NT2/D1 (cell line): ENCODE data around the gene ATG2B.

Source experiments
- DNase-seq: peaks from one replicate; pipeline ENCODE4 v3.0.0-alpha.2; 2011; ENCODE audit warnings: low read depth, low spot score
- H3K27me3 ChIP-seq: 2 replicates; pipeline ENCODE4 v1.6.0; 2011; ENCODE audit warnings: mild to moderate bottlenecking; ENCODE audit not compliant: insufficient read length, insufficient read depth
- H3K36me3 ChIP-seq: 2 replicates; pipeline ENCODE4 v1.6.1; 2011; ENCODE audit warnings: mild to moderate bottlenecking, low read length, mixed read lengths; ENCODE audit not compliant: insufficient read depth, insufficient read length
- H3K4me1 ChIP-seq: 2 replicates; pipeline ENCODE4 v1.5.1; 2011; ENCODE audit not compliant: insufficient read depth, insufficient read length
- H3K4me3 ChIP-seq: 2 replicates; pipeline ENCODE4 v1.5.1; 2011; ENCODE audit warnings: low read depth; ENCODE audit not compliant: insufficient read length
- H3K9ac ChIP-seq: 2 replicates; pipeline ENCODE4 v1.6.0; 2011; ENCODE audit warnings: low read depth; ENCODE audit not compliant: insufficient read length
- H3K9me3 ChIP-seq: 2 replicates; pipeline ENCODE4 v1.5.1; 2011; ENCODE audit warnings: mild to moderate bottlenecking, low read length; ENCODE audit not compliant: insufficient read depth
- SUZ12 ChIP-seq: IDR thresholded peaks from 2 replicates; pipeline ENCODE4 v1.6.1; 2011; ENCODE audit not compliant: insufficient read length, insufficient read depth; ENCODE audit errors: extremely low read depth
- YY1 ChIP-seq: IDR thresholded peaks from 2 replicates; pipeline ENCODE4 v1.6.1; 2011; ENCODE audit not compliant: insufficient read length, insufficient read depth
- ZNF274 ChIP-seq: IDR thresholded peaks from 2 replicates; pipeline ENCODE4 v1.6.1; 2011; ENCODE audit warnings: mild to moderate bottlenecking, low read depth, low read length

Gene ATG2B

DNA sequence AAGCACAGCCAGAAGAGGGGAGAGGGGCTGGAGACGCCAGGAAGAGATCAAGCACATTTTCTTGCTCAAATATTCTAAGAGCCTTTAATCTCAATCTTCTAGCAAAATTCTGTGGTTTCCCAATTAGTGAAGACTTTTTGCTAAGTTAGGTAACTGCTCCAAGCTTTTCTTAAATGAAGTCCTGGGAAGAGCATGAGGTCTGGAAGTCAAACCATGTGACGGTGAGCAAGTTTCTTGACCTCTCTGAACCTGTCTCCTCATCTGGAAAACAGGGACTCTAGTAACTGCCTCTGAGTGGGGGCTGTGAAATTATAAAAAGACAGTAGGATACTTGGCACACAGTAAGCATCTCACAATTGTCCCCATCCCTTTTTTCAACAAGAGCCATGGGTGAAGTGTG lies 83.0 kb downstream of the ATG2B start:
- TF ChIP-seq YY1 (no peak), SUZ12 (no peak), ZNF274 (no peak)
- no peaks in the 10 kb centered on the region for H3K27me3 ChIP-seq
- no peak overlapping the region for H3K9ac ChIP-seq
- H3K4me3 ChIP-seq = no peak overlapping the region
- peaks cover 5% of the 10 kb centered on the region for H3K36me3 ChIP-seq
- peaks cover 13% of the 10 kb centered on the region; the same call in 1 of the 2 replicates for H3K9me3 ChIP-seq
- DNase-seq = no peak
- H3K4me1 ChIP-seq = no peaks in the 10 kb centered on the region

DNA sequence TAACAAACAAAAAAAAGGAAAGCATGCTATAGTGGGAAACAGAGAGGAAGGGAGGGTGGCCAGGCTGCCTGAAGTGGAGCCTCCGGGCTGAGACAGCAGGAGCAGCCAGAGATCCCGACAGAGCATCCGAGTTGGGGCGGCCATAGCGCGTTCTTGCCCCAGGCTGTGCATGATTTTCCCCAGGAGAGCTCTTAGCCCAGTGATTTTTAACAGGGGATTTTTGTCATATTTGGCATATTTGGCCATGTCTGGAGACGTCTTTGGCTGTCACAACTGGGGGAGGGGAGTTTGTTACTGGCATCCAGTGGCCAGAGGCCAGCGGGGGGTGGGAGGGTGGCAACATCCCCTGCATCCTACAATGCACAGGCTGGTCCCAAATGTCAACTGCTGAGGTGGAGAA lies 83.6 kb downstream of the ATG2B start:
- no peaks in the 10 kb centered on the region for H3K27me3 ChIP-seq
- H3K4me3 ChIP-seq = no peak overlapping the region
- H3K36me3 ChIP-seq = peaks cover 5% of the 10 kb centered on the region
- TF ChIP-seq YY1 (no peak), ZNF274 (no peak), SUZ12 (no peak)
- peaks cover 13% of the 10 kb centered on the region; the same call in 1 of the 2 replicates for H3K9me3 ChIP-seq
- DNase-seq = no peak
- H3K4me1 ChIP-seq = no peaks in the 10 kb centered on the region
- H3K9ac ChIP-seq = no peak overlapping the region

DNA sequence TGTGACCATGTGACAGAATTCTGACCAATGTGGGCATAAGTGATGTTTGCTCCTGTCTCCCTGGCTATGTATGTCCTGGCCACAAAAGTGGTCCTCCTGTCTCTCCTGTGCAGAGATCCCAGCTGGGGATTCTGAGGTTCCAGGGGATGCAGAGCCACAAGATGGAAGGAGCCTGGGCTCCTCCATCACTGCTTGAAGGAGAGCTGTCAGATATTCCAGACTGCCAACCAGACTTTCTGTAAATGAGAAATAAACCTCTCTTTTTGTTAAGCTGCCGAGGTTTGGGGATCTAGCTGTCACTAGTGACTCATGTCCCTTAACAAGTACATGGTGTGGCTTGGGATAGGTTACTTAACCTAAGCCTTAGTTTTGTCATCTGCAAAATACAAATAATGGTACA lies 85.3 kb downstream of the ATG2B start:
- Histone ChIP-seq H3K27me3 (no peaks in the 10 kb centered on the region), H3K36me3 (peaks cover under 1% of the 10 kb centered on the region), H3K9me3 (peaks cover 16% of the 10 kb centered on the region), H3K4me1 (no peaks in the 10 kb centered on the region), H3K4me3 (no peak overlapping the region), H3K9ac (no peak overlapping the region)
- no peak for TF ChIP-seq SUZ12
- TF ChIP-seq ZNF274 = no peak
- TF ChIP-seq YY1 = no peak
- DNase-seq = no peak

DNA sequence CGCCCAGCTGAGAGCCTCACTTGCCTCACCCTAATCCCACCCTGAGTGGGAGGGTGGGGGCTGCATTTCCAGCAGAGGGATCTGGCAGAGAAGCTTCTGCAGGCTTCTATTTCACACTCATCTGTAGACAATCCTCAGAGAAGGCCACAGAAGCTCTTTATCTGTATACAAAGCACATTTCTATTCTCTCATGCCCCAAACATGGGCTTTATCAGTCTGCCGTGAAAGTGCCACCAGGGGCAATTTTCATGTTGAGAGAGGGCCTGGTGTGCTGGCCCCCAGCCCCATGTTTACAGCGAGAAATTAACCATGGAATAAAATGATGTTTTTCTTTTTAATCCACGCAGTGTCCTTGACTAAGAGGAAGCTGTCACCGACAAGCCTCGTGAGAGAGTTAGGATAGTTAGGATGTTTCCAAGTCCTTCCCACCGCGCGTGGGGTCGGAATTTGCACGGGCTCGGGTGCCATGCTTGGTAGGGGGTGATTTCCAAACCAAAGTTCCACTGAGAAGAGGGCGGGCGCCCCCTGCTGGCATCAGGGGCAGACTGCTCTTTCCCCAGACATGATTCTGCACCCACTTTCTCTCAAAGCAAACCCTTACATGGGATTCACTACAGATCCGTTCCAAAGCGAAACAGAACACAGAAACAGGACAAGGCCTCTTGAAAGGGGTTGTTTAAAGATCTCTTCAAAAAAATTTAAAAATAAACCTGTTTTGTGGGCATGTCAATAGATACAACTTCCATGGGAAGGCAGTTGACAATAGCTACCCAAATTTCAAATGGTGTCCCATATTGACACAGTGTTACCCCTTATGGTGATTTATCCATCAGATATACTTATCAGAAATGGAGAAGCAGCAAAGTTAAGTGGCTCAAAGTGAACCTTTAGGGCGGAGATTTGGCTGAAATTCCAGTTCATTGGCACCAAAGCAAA lies 87.7 kb downstream of the ATG2B start:
- no peaks in the 10 kb centered on the region for H3K4me1 ChIP-seq
- H3K36me3 ChIP-seq = no peaks in the 10 kb centered on the region
- no peak overlapping the region for H3K9ac ChIP-seq
- H3K4me3 ChIP-seq = no peak overlapping the region
- H3K27me3 ChIP-seq = no peaks in the 10 kb centered on the region
- TF ChIP-seq YY1 = no peak
- TF ChIP-seq SUZ12 = no peak
- peak; percentile 46 for DNase-seq
- H3K9me3 ChIP-seq = peaks cover 32% of the 10 kb centered on the region

DNA sequence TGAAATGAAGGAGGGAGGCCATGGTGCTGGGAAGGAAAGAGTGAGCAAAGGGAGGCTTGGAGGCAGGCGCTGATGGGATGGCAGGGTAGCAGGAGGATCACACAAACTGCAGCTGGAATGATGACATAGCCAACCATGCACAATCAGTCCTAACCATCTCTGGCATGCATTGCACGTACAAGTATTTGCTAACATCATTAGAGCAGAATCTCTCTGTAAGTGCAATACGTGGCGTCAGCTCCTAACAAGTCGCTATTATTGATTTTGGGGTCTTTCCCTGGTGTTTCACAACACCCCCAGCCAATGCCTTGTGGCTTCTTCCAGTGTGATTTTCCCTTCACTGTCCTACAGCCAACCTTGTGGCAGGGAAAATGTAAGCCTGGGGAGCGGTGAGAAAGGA lies 88.6 kb downstream of the ATG2B start:
- no peak for DNase-seq
- no peaks in the 10 kb centered on the region for H3K4me1 ChIP-seq
- no peak for TF ChIP-seq ZNF274
- TF ChIP-seq YY1 = no peak
- no peak for TF ChIP-seq SUZ12
- no peaks in the 10 kb centered on the region for H3K27me3 ChIP-seq
- H3K36me3 ChIP-seq = no peaks in the 10 kb centered on the region
- H3K4me3 ChIP-seq = no peak overlapping the region
- H3K9me3 ChIP-seq = peaks cover 32% of the 10 kb centered on the region
- H3K9ac ChIP-seq = no peak overlapping the region

DNA sequence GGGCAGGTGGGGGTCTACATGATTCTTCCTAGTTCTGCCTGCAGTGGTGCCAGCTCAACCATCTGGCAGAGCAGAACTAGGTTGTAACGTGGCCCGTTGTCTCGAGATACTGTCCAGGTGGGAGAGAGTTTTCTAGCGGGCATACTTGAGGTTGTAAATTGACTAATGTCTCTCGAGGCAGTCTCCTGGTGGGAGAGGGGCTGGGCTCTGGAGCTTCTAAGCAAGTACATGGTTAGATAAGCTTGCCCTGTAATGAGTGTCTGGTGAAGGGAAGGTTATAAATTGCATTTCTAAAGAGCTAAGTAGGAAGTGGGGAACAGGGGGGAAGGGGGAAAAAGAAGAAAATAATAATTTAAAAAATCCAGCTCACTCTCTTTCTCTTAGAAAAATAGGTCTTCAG lies 89.0 kb downstream of the ATG2B start:
- no peak for DNase-seq
- TF ChIP-seq YY1 = no peak
- no peak for TF ChIP-seq ZNF274
- no peak for TF ChIP-seq SUZ12
- peaks cover 32% of the 10 kb centered on the region for H3K9me3 ChIP-seq
- no peak overlapping the region for H3K4me3 ChIP-seq
- no peaks in the 10 kb centered on the region for H3K36me3 ChIP-seq
- H3K4me1 ChIP-seq = no peaks in the 10 kb centered on the region
- H3K9ac ChIP-seq = no peak overlapping the region
- H3K27me3 ChIP-seq = no peaks in the 10 kb centered on the region

DNA sequence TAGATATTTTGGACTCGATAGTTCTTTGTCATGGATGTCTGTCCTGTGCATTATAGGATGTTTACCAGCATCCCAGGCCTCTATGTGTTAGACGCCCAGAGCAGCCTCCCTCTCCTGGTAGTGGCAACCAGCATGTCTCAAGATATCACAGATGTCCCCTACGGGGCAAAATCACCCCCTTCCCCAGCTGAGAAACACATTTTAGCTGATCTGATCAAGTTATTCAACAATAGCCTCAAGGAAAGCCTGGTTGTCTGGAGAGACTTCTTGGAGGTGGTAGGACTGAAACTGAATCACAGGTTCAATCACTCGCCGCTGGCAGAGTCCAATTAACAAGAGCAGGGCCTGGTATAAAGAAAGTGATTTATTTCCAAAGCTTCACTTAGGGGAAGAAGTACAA lies 89.5 kb downstream of the ATG2B start:
- no peaks in the 10 kb centered on the region for H3K36me3 ChIP-seq
- no peak for DNase-seq
- H3K4me1 ChIP-seq = no peaks in the 10 kb centered on the region
- peaks cover 30% of the 10 kb centered on the region for H3K9me3 ChIP-seq
- H3K4me3 ChIP-seq = no peak overlapping the region
- H3K27me3 ChIP-seq = no peaks in the 10 kb centered on the region
- H3K9ac ChIP-seq = no peak overlapping the region
- no peak for TF ChIP-seq SUZ12
- no peak for TF ChIP-seq YY1
- no peak for TF ChIP-seq ZNF274
